GM19467 (cell line): ENCODE measurements around the gene IL11RA.
"Not testable (repeated sequence)": the region's sequence is repeated elsewhere in the genome, so short reads cannot be mapped to it uniquely, and the experiment has no call there.

Source experiments
- ATAC-seq: cut with Tn5 transposase; IDR thresholded peaks from one replicate; pipeline ENCODE4 v1.9.1; 2021; ENCODE audit warnings: mild to moderate bottlenecking, moderate library complexity; ENCODE audit not compliant: unreplicated experiment

The IL11RA gene

DNA sequence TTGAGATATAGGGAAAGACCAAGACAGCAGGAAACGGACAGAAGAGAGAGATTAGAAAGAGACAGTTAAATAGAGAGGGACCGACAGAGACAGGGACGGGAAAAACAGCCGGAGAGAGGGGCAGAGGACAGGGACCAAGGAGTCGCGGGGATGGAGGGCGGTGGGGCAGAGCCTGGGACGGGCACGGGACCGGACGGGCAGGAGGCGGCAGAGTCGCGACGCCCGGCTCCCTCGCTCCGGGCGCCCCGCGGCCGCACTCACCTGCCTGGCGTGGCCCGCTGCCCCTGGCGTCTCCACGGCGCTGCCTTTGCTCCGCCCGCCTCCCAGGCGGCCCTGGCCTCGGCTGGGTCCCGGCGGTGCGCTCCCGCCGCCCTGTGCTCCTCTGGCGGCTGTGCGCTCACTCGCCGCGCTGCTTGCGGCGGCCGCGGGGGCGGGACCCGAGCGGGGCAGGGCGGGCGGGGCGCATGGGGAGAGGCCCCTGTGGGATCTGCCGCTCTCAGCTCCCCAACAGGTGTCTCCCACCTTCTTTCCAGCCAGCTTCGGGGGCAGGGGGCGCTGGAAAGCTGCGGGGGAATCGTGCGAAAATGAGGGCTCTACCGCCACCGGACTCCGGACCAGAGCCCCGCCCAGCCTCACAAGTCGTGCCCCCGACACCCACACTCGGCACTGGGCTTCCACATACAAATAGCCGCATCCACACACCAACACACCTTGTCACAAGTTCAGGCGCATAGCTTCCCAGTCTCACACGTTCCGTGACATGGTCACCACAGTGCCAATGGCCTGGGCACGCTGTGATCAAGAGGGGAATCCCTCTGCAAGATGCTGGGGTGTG, 23.1 kb upstream of the IL11RA start, which contains the start of gene ARID3C:
Gene ARID3C (minus strand): TSS at position 411 of the 835 bp plus-strand sequence. CDS start 1,052 bp downstream, outside the sequence.
- no peak for ATAC-seq

DNA sequence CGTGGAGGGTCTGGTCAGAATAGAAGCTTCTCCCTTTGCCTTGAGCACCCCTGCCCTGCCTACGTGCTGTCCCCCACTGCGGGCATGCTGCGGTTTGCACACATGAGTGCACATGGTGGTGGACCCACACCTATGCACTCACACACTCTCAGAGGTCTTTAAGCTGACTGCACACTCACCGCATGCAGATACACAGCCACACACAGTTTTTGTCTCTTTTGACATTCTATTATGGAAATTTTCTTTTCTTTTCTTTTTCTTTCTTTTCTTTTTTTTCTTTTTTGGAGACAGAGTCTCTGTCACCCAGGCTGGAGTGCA, 22.5 kb upstream of the IL11RA start:
- no peak for ATAC-seq

DNA sequence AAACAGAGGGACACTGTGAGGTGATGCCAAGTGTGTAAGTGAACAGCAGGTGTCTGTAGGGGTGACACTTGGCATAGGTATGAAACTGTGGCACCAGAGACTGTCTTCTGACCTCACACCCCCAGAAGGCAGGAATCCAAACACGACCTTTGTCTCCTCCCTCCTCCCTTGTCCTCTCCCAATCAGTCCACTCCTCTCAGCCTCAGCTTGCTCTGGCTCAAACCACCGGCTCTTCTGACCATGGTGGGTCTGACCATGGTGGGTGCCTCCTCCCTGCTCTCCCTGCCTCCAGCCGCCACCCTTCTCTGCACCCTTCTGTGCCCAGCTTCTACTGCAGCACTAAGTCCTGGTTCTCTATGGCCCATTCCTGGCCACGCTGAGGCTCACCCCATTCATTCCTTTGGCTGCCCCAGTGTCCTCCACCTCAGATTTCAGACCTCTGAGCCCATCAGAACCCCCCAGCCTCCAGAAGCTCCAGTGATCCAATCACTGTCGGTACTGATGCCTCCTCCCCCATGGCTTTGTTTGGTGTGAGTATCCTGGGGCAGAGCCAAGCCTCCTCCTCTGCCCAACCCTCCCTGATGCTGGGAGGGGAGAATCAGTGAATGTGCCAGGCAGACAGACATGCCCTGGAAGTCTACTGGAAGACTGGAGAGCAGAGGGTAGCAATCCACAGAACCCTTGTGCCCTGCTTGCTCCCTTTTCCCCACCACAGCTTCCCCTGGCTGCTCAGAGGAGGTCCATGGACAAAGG, 21.4 kb upstream of the IL11RA start:
- no peak for ATAC-seq

DNA sequence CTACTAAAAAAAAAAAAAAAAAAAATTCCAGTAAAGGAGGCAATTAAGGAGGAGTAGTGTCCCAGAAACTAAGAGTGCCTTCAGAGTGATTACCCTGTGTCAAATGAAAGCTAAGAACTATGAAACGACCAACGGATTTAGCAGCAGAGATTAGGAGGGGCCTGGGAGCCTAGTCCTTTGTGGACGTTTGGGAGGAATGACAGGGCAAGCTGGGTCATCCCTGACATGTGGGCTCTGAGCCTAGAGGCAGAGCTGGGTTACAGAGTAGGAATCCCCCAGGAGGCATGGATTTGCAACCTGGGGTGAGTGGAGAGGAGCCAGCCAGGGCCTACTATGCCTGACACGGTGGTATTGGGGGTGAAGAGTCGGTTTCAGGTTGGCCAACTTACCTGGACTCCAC, 18.8 kb upstream of the IL11RA start:
- ATAC-seq: no peak

DNA sequence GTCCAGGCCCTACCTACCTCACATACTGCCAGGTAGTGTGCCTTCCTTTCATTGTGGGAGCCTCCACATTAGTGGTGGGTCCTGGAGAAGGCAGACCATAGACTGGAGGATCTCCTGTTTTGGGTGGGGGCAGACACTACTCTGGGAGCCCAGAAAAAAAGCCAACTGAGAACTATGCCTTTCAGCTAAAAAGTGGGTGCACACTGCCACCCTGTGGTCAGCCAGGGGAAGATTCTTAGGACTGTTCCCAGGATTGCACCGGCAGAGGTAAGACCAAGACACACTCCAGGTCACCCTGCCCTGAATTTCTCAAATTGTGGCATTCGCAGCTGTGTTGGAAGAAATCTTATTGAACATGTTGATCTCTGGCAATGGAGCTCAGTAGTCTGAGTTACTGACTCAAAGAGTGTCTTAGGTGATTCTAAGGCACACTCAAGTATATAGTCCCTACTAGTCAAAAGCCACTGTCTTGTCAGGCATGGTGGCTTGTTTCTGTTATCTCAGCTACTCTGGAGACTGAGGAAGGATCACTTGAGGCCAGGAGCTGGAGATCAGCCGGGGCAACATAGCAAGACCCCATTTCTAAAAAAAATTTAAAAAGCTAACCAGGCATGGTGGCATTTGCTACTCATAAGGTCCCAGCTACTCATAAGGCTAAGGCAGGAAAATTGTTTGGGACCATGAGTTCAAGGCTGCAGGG, 18.0 kb upstream of the IL11RA start:
- peak; percentile 36 for ATAC-seq

DNA sequence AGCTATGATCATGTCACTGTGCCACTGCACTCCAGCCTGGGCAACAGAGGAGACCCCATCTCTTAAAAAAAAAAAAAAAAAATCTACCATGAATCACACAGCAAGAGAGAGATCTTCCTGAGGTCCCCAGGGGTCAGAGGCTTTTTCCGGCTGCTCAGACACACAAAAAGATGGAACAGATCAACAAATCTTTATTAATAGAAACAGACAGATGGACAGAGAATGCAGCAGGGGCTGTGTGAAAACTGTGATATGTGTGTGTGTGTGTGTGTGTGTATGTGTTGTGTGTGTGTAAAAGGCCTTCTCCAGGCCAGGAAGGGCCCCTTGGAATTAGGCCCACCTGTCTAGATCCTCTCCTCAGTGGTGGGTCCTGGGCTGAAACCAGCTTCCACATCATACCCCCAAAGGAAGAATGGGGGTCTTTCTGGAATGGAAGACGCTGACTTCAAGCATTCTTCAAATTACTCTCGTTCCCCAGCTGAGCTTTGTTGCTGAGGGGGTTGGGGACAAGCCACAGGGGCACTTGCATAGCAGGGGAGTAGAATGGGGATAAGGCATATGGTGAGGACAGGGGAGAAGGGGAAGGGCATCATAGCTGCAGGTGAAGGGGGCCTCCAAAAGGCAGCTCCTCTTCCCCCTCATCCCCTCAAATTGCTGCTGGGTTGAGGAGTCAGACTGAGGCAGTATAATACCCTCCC, 17.3 kb upstream of the IL11RA start:
- no peak for ATAC-seq

DNA sequence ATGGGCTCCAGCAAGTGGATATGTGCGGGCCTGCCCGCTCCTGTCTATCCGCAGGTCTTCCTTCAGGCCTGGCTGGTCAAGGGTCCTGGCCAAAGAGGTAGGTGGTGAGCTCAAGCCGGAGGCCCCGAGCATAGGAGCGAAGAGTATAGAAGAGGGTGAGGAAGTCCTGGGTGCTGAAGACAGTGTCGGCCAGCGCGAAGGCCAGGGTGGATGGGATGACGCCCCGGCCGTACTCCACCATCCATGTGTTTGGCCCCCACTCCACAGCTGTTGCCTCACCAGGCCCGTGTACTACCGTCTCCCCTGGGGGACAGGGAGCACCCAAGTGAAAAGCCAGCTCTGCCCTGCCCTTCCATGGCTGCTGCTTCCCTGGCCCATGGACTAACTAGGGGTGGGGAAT, 16.4 kb upstream of the IL11RA start:
- ATAC-seq: no peak

DNA sequence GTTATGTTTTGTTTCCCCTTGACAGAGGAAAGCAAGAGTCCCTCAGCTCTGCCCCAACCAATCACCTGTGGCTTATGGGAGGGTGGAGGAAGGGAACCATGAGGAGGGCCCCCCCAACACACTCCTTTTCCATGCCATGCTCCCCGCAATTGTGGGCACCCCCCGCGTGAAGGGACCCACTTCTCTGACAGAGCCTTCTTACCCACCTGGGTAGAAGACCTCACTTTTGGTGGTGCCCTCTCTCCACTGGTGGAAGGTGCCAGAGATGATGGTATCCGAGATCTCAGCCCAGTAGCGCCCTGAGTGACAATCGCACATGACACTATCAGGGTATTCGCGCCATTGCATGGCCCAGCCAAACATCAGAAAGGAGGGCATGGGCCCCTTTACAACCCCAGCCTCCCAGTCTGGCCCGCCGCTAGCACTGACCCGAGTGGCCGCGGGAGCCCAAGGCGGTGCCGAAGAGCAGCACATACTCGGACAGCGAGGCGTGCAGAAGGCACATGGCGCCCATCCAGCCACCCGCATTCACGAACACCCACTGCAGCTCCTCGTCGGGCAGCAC, 15.1 kb upstream of the IL11RA start:
- ATAC-seq: no peak

DNA sequence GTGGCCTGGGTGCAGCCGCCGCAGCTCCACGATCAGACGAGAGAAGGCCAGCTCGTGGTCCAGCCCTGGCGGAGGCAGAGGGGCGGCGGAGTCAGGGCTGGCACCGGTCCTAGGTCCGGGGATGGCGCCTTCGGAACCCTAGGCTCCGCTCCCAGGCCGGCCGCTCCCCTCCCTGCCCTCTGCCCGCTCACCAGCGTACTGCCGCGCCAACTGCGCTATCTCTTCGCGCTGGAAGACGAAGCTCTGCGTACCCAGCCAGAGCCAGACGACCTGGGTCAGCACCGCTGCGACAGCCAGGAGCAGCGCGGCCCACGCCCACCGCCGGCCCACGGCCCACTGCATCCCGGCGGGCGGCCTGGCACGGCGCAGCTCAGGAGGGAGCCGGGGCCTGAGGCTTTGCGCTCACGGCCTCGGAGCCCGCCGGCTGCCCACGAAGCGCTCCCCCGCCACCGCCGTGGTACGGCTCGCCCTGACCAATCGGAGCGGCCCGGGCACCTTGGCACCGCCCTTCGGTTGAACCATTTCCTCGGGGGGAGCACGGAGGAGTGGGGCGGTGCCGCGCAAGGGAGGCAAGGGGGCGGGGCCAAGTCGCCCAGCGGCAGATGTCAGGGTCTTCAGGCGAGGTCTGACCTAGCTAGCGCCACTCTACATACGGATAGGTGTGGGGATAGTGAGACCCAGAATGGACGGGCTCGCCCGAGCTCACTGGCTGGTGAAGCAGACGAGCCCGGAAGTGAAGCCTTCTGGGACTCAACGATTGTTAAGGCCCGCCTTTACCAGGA, 14.4 kb upstream of the IL11RA start, which contains the start of gene SIGMAR1:
Gene SIGMAR1 (minus strand): TSS at position 432 of the 782 bp plus-strand sequence. CDS start 90 bp downstream, at position 342.
- peak; percentile 90 for ATAC-seq

DNA sequence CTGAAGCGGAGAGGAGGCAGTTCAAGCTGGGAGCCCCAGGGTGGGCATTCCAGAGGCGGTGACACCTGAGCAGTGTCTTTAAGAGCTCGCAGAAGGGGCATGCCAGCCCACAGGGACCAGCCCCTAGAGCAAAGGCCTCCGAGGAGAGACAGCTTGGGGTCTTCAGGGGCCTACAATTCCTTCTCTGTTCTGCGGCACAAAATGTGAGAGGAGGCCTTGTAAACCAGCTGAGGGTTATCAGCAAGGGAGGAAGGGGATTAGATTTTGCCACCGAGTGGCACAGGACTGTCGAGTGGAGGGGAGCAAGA, 13.9 kb upstream of the IL11RA start:
- no peak for ATAC-seq

DNA sequence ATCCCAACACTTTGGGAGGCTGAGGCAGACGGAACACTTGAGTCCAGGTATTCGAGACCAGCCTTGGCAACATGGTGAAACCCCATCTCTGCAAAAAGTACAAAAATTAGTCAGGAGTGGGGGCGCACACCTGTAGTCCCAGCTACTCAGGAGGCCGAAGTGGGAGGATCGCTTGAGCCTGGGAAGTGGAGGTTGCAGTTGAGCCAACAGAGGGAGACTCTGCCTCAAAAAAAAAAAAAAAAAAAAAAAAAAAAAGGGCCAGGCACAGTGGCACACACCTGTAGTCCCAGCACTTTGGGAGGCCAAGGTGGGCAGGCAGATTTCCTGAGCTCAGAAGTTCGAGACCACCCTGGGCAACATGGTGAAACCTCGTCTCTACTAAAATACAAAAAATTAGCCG, 12.7 kb upstream of the IL11RA start:
- not testable (repeated sequence) for ATAC-seq

DNA sequence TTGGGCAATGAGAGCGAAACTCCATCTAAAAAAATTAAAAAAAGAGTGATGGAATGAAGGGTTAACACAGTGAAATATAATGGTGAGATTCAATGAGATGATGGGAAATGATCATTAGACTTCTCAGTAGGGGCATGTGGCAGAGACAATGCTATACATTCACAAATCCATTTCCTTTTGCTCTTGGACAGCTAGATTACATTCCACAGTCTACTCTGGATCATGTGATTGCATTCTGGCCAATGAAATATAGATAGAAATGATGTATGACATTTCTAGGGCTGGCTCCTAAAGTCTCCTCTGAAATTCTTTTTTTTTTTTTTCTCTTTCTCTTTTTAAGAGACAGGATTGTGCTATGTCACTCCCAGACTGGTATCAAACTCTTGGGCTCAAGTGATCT, 9.3 kb upstream of the IL11RA start:
- ATAC-seq: no peak

DNA sequence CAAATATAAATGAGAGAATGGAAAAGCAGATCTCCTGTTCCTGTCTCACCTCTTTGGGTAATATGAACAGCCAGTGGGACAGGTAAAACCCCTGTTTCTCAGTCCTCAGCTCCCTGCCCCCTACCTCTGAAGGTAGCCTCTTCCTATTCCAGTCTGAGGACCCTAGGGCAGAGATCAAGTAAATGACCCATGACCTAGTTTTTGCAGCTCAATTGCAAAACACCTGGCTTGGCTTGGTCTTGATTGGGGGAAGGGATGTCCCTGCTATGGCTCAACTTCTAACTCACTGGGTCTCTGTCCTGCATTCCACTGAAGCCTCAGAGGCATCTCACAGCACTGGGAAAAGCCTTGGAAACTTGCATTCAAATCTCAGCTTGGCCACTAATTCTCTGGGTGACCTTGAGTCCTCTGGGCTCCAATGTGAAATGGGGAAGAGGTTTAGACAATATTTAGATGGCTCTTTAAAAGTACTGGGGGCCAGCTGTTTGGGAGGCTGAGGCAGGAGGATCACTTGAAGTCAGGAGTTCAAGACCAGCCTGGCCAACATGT, 7.1 kb upstream of the IL11RA start:
- ATAC-seq: no peak

DNA sequence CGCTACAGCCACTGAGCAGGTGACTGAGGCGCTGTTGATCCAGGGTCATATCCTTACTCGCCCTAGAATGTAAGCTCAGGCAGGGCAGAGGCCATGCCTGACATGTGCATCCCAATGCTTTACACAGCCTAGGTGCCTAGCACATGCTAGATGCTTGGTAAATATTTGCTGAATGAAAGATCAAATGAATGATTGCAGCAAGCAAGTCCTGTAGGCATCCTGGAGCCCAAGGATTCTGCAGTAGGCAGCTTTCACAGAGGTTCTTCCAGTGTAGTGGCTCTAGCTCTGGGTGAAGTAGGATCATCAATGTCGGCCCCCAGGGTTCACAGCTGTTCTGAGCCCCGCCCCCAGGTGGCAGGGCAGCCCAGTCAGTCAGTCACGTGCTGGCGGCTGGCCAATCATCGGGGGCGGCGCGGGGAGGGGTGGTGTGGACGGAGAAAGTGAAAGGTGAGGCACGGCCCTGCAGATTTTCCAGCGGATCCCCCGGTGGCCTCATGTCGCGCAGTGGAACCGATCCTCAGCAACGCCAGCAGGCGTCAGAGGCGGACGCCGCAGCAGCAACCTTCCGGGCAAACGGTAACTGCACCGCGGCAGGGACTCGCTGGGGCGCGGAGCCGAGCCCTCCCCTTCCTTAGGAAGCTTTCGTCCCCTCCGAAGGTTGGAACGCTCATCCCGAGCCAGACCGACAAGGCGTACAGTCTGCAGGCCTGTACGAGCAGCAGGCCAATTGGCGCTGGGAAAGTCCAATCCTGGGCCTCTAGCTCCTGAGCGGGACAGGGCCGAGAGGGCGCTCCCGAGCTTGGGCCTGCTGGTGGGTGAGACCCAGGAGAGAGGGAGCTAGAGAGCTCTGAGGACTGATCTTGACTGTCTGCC, 5.5 kb upstream of the IL11RA start, which contains the start of gene GALT:
Gene GALT (plus strand): TSS at position 465 of the 873 bp plus-strand sequence. CDS start 30 bp downstream, at position 495.
- ATAC-seq: peak; percentile 80

DNA sequence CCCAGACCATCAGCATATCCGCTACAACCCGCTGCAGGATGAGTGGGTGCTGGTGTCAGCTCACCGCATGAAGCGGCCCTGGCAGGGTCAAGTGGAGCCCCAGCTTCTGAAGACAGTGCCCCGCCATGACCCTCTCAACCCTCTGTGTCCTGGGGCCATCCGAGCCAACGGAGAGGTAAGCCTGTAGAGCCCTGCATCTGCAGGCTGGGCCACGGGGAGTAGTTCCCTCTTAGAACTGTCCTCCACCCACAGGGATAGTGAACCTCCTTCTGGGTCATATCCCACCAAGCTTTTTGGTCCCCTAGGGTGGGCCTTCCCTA, 4.9 kb upstream of the IL11RA start:
- no peak for ATAC-seq

DNA sequence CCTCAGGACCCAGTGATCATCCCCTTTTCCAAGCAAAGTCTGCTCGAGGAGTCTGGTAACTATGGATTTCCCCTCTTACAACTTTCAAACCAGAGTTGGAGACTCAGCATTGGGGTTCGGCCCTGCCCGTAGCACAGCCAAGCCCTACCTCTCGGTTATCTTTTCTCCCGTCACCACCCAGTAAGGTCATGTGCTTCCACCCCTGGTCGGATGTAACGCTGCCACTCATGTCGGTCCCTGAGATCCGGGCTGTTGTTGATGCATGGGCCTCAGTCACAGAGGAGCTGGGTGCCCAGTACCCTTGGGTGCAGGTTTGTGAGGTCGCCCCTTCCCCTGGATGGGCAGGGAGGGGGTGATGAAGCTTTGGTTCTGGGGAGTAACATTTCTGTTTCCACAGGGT, 4.3 kb upstream of the IL11RA start:
- ATAC-seq: no peak

DNA sequence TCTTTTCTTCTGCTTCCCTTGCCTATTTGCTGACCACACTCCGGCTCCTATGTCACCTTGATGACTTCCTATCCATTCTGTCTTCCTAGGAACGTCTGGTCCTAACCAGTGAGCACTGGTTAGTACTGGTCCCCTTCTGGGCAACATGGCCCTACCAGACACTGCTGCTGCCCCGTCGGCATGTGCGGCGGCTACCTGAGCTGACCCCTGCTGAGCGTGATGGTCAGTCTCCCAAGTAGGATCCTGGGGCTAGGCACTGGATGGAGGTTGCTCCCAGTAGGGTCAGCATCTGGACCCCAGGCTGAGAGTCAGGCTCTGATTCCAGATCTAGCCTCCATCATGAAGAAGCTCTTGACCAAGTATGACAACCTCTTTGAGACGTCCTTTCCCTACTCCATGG, 3.3 kb upstream of the IL11RA start:
- no peak for ATAC-seq

DNA sequence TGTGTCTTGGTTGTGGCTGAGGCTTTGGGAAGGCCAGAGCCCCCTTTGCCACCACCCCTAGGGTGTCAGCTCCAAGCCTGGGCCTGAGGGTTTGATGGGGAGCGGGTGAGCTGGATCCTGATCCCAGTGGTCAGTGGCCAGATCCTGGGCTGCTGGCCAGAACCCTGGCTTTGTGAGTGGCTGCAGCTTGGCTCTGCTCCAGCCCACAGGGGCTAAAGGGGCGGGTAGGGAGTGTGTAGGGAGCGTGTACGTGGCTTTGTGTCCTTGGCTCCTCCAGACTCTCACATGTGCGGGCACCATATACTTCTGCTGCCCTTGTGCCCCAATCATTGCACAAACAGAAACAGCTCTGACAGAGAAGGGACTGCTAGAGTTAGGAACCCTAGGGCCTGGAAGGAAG, 1.2 kb upstream of the IL11RA start:
- no peak for ATAC-seq

DNA sequence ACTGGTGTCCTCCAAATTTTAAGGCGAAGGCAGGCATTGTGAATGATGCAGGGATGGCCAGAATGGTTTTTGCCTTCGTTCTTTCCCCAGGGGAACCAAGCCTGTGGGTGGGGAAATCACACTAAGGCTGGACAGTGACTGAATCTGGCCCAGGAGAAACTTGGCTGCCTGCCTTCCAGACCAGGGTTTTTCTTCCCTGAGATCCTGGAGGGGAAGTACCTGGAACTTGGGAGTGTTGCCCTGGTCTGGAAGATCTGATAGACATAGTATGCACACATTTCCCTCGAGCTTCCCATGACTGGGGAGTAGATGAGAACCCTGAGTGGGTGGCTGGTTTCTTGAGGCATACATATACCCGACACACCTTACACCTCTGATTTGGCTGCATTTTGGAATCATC, 664 bp upstream of the IL11RA start:
- no peak for ATAC-seq
